ENCODE data around the gene SRGAP1.

DNA sequence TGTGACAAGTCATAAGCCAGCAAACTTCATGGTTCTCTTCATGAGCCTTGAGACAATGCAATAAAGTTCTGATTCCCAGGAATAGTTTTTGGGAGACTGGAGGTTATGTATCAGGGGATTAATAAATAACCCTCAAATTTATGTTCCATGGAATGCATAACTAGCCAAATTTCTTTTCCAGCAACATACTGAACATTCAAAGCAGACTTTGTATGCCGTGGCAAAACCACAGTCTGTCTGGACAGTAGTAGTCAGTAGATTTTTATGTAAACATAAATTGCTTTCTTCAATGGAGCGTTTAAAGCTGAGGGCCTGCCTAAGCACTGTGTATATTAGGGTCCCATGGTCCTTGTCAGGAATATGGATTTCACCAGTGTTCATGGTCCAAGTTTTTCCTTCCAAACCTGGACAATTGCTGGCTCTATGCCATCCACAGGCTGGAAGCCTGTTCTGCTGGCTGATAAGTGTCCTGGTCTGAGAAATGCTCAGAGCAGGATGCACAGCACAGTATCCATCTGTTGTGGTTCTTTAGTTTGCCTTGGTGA is 144.9 kb downstream of the SRGAP1 start:
- TF ChIP-seq, protein P1, sequence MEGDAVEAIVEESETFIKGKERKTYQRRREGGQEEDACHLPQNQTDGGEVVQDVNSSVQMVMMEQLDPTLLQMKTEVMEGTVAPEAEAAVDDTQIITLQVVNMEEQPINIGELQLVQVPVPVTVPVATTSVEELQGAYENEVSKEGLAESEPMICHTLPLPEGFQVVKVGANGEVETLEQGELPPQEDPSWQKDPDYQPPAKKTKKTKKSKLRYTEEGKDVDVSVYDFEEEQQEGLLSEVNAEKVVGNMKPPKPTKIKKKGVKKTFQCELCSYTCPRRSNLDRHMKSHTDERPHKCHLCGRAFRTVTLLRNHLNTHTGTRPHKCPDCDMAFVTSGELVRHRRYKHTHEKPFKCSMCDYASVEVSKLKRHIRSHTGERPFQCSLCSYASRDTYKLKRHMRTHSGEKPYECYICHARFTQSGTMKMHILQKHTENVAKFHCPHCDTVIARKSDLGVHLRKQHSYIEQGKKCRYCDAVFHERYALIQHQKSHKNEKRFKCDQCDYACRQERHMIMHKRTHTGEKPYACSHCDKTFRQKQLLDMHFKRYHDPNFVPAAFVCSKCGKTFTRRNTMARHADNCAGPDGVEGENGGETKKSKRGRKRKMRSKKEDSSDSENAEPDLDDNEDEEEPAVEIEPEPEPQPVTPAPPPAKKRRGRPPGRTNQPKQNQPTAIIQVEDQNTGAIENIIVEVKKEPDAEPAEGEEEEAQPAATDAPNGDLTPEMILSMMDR (IDR thresholded peaks at IDR 0.05), result no peak
- TF ChIP-seq EP300 (IDR thresholded peaks at IDR 0.05), result no peak
- no peak for TF ChIP-seq POLR2A (IDR thresholded peaks at IDR 0.05)
